KOPT-K1 (cell line): ENCODE data around the gene SF3A1.

Experiments used
- H3K27ac ChIP-seq: fragments of 200-600 bp; sonication (generic); 2 replicates; pipeline ENCODE4 v1.5.1; 2016; ENCODE audit warnings: antibody characterized with exemption, mild to moderate bottlenecking, low read depth, low read length; ENCODE audit not compliant: poor library complexity, severe bottlenecking
- H3K36me3 ChIP-seq: fragments of 200-600 bp; sonication (generic); 2 replicates; pipeline ENCODE4 v1.5.1; 2017; ENCODE audit warnings: antibody characterized with exemption, mild to moderate bottlenecking, low read length, moderate library complexity; ENCODE audit not compliant: insufficient read depth
- H3K9me3 ChIP-seq: fragments of 200-600 bp; sonication (generic); 2 replicates; pipeline ENCODE4 v1.5.1; 2017; ENCODE audit warnings: antibody characterized with exemption, low read length, mild to moderate bottlenecking; ENCODE audit not compliant: insufficient read depth, poor library complexity, severe bottlenecking

The SF3A1 gene

GRCh38 chr22:30325724-30326254 lies 30.9 kb downstream of the SF3A1 start:
- Histone ChIP-seq H3K36me3 (peaks cover 53% of the 10 kb centered on the region), H3K9me3 (peaks cover 12% of the 10 kb centered on the region), H3K27ac (peak overlapping the region; percentile 84)

DNA sequence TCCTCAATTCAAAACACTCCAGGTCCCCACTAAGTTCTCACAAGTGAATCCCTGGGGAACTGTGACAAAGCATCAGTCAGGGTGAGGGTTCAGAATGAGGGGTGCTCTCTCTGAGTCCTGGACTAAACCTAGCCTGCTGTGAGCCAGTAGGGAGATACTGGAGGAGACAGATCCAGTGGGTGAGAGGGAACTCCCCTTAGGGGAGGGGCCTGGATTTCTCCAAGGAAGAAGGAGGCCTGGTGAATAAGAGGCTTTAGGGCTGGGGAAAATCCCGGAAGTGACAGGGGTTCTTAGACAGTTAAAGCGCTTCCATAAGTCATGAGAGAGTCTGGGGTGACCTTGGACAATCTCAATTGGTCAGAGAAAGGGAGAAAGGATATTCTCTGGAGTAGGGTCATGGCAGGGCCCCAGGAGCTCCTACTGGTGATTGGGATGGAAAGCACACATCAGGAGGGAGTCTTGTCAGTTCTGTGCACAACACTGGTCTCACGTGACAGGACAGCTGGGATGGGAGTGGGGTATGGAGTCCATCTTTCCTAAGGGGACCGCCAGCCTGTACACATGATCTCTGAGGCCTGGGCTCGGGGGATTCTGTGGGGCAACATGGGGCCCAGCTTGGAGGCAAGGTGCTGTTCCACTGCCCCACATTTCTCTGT lies 31.5 kb downstream of the SF3A1 start:
- peaks cover 54% of the 10 kb centered on the region for H3K36me3 ChIP-seq
- H3K9me3 ChIP-seq, result peaks cover 12% of the 10 kb centered on the region
- peak overlapping the region; percentile 84 for H3K27ac ChIP-seq

DNA sequence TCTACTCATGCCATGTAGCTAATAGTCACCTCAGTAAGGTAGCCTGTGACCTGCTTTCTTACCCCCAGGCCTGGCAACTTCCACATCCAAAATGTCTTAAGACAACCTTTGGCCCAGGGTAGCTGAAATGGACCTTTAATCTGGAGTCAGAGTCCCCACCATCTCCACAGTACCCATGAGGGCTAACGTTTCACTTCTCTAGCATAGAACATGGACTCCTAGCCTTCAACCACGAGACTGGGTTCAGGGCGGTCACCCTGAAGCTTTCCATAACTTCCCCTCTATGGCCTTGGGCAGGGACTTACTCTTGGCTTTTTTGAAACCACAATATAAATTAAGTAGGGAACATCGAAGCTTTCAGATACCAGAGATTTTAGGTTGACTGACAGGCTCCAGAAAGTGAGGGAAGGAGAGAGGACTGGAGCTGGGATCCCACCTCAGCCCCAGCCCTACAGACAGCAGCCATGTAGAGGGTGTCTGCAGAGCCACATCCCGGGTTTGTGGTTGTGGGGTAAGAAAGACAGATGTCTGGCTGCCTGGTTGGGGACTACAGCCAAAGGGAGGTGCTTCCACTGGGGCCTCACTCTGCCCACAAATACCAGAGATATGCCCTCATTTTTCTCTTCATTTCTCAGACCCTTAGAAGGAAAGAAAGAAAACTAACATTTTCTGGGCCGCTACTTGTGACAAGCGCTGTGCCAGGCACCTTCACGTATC lies 32.5 kb downstream of the SF3A1 start:
- peaks cover 56% of the 10 kb centered on the region for H3K36me3 ChIP-seq
- peak overlapping the region; percentile 84 for H3K27ac ChIP-seq
- peaks cover 12% of the 10 kb centered on the region for H3K9me3 ChIP-seq

- peaks cover 12% of the 10 kb centered on the region for H3K9me3 ChIP-seq
- peaks cover 59% of the 10 kb centered on the region for H3K36me3 ChIP-seq
- H3K27ac ChIP-seq, result no peak overlapping the region
These were observed 33.4 kb downstream of the SF3A1 start for GRCh38 chr22:30323246-30323645.

- Histone ChIP-seq H3K9me3 (peaks cover 12% of the 10 kb centered on the region), H3K27ac (no peak overlapping the region), H3K36me3 (peaks cover 75% of the 10 kb centered on the region)
These were observed 35.2 kb downstream of the SF3A1 start for GRCh38 chr22:30321461-30321860.

GRCh38 chr22:30320021-30320556 lies 36.6 kb downstream of the SF3A1 start:
- Histone ChIP-seq H3K27ac (no peak overlapping the region), H3K9me3 (peaks cover 12% of the 10 kb centered on the region), H3K36me3 (peaks cover 88% of the 10 kb centered on the region)

- peaks cover 88% of the 10 kb centered on the region for H3K36me3 ChIP-seq
- H3K27ac ChIP-seq, result no peak overlapping the region
- peaks cover 3% of the 10 kb centered on the region for H3K9me3 ChIP-seq
These were observed 37.8 kb downstream of the SF3A1 start for GRCh38 chr22:30318799-30319419.

DNA sequence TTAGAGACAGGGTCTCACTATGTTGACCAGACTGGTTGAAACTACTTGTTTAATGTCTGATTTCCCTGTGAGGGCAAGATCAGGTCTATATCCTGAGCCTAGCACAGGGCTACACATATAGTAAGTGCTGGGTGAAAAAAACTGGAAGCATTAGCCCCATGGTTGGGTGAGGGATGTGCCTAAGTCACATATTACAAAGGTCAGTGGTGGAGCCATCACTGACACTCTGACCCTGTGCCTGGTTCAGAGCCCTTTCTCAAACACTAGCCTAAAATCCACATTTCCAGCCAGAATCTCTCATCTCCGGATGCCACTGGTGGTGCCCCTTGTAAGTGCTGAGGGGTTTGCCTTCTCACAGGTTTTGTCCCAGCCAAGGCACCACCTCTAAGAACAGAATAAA lies 38.9 kb downstream of the SF3A1 start:
- H3K9me3 ChIP-seq, result no peaks in the 10 kb centered on the region
- H3K36me3 ChIP-seq, result peaks cover 77% of the 10 kb centered on the region
- H3K27ac ChIP-seq, result no peak overlapping the region

GRCh38 chr22:30315962-30316576 lies 40.6 kb downstream of the SF3A1 start:
- H3K36me3 ChIP-seq, result peaks cover 64% of the 10 kb centered on the region
- no peak overlapping the region for H3K27ac ChIP-seq
- H3K9me3 ChIP-seq, result no peaks in the 10 kb centered on the region

DNA sequence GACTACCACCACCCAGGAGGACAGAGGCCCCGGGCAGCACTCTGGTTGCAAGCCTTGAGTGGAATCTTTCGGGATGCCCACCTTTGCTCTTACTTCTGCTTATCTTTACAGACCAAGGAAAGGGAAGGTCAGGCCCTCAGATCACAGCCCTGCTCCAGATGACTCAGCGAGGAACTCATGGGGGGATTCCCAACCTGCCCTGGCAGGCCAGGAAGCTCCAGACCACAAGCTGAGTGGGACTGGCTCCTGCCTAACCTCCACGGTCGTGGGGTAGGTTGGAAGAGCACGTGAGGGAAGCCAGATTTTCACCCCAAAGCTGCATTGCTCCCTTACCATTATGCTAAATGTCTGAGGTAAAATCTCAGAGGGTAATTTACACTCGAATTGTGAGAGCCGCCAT lies 41.8 kb downstream of the SF3A1 start:
- Histone ChIP-seq H3K27ac (peak overlapping the region; percentile 36), H3K9me3 (no peaks in the 10 kb centered on the region), H3K36me3 (peaks cover 53% of the 10 kb centered on the region)

DNA sequence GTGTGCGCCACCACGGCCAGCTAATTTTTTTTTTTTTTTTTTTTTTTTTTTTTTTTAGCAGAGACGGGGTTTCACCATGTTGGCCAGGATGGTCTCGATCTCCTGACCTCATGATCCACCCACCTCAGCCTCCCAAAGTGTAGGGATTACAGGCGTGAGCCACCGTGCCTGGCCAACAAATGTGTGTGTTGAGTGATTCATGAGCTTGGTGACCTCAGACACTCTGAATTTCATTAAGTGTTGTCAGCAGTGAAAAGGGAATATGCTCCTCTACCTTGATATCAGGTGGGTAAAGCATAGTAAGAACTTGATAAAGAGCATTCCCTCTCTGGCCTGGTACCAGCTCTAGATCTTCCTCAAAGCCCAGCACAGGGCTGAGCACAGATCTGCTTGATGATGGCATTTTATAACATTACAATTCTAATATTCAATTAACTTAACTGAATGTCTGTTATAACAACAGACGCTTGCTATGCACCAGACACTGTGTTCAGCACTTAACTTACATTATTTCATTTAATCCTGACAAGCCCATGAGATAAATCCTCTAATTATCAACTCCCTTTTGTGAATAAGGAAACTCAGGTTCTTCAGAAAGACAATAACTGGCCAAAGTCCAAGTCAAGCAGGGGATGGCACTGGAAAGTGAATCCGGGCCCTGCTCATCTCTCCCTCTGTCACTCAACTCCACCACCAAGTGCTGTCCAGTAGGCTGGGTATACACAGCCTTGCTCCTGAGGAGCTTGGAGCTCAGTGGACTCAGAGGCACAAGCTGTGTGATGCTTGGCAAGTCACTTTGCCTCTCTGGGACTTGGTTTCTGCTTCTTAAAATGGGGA lies 42.9 kb downstream of the SF3A1 start:
- Histone ChIP-seq H3K36me3 (peaks cover 41% of the 10 kb centered on the region; the same call in 1 of the 2 replicates), H3K9me3 (no peaks in the 10 kb centered on the region), H3K27ac (peak overlapping the region; percentile 21)

DNA sequence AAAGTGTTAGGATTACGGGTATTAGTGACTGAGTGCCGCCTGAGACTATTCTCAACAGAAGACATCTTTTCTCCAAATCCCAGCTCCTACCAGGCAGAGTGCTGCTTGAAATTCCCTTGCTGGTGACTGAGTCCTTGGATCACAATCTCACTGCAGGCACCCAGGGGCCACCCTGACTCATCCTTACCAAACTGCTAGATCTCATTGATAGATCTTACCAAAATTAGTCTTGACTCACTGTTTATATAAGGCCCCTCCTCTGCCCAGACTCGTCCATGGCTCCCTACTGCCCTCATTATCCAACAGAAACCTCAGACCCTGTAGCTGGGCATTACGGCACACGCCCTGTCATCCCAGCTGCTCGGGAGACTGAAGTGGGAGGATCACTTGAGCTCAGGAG lies 44.6 kb downstream of the SF3A1 start:
- Histone ChIP-seq H3K27ac (peak overlapping the region; percentile 100), H3K36me3 (peaks cover 26% of the 10 kb centered on the region; the same call in 1 of the 2 replicates), H3K9me3 (no peaks in the 10 kb centered on the region)

DNA sequence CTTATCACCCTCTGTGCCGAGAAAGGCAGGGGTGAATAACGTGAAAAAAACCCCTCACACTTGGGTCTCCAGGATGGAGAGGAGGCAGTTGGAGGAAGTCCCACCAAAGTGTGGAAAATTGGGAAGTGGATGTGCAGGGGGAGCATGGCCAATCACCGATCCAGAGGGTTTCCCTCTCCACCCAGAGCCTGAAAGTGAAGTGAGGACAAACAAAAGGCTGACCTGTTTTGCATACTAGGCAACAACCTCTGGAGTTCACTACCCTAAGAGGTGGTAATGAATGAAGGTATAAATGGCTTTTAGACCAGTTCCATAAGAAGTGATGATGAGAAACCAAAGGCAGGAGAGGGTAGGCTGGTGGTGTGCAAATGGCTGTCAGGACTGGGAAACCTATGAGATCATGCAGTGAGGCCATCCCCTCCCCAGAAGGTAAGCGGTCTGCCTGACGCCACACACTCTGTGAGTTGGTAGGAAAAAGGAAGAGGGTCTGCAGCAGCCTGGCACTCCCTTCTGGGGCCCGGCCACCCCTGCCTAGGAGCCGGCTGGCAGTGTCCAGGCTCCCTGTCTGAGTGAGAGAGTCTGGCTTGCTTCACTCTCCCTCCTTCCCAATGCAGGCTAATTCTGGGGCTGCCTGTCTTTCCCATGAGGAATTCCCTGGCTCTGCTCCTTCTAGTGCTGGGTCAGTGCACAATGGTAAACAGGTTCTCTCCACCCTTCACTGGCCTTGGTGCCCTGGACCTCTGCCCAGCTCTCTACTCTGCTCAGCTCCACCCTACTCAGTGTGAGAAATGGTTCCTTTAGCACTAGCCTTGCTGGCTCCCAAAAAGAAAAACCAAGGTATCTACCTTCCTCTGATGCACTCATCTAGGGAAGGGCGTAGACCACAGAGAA lies 45.6 kb downstream of the SF3A1 start:
- no peaks in the 10 kb centered on the region for H3K9me3 ChIP-seq
- H3K27ac ChIP-seq, result peak overlapping the region; percentile 100
- peaks cover 17% of the 10 kb centered on the region; the same call in 1 of the 2 replicates for H3K36me3 ChIP-seq
